T-helper 17 cell (primary cell): ENCODE measurements around the gene ADAMTS17. TPM values are rescaled to one million over a fixed set of nuclear protein-coding genes. Genes with fewer than 3 reads are reported as not detected.

ENCODE experiments used
- ATAC-seq: fragments of 150-1000 bp; cut with Tn5 transposase; 2 replicates; pipeline ENCODE4 v1.10.0; 2021; ENCODE audit warnings: mild to moderate bottlenecking, moderate library complexity
- DNase-seq, 3 donors: peaks; one replicate each; pipeline versions ENCODE4 v3.0.0 to v3.0.0-alpha.2; 2020 to 2021
- H3K9me3 ChIP-seq: one replicate; pipeline ENCODE4 v1.7.0; 2013; ENCODE audit warnings: low read length, mild to moderate bottlenecking; ENCODE audit not compliant: control insufficient read depth, poor library complexity, severe bottlenecking
- H3K27ac Mint-ChIP-seq: one replicate; pipeline ENCODE4 v1.8.0; 2022; ENCODE audit warnings: mild to moderate bottlenecking, moderate library complexity, mixed read lengths
- H3K27me3 Mint-ChIP-seq: one replicate; pipeline ENCODE4 v1.8.0; 2022; ENCODE audit warnings: mixed read lengths
- H3K36me3 Mint-ChIP-seq: one replicate; pipeline ENCODE4 v1.8.0; 2022; ENCODE audit warnings: low read depth, mixed read lengths
- H3K4me1 Mint-ChIP-seq: one replicate; pipeline ENCODE4 v1.8.0; 2022; ENCODE audit warnings: mild to moderate bottlenecking, mixed read lengths
- H3K4me3 Mint-ChIP-seq: one replicate; pipeline ENCODE4 v1.8.0; 2022; ENCODE audit warnings: mild to moderate bottlenecking, moderate library complexity, mixed read lengths
- total RNA-seq, 4 donors: library from RNA in 2 of 4; stranded (reverse) in 2 of 4; gene quantifications; one replicate each; pipeline ENCODE4 v1.2.3 and lab custom pipeline; 2022 to 2026

The ADAMTS17 gene
- total RNA-seq, 2 donors from 2014 or later: 8.1 to 10.6 TPM

GRCh38 chr15:100037901-100038300, 303.9 kb downstream of the ADAMTS17 start:
- ATAC-seq (no peak), DNase-seq (no peak)
- Mint-ChIP-seq H3K4me1 (peaks cover 11% of the 10 kb centered on the region), H3K4me3 (no peak overlapping the region), H3K36me3 (peaks cover 5% of the 10 kb centered on the region), H3K27me3 (no peaks in the 10 kb centered on the region), H3K27ac (no peak overlapping the region)
- H3K9me3 ChIP-seq: no peaks in the 10 kb centered on the region

GRCh38 chr15:100036015-100036414, 305.8 kb downstream of the ADAMTS17 start:
- no peak overlapping the region for H3K27ac Mint-ChIP-seq
- no peaks in the 10 kb centered on the region for H3K36me3 Mint-ChIP-seq
- ATAC-seq: no peak
- no peaks in the 10 kb centered on the region for H3K9me3 ChIP-seq
- H3K27me3 Mint-ChIP-seq: no peaks in the 10 kb centered on the region
- no peak for DNase-seq
- no peak overlapping the region for H3K4me3 Mint-ChIP-seq
- H3K4me1 Mint-ChIP-seq: peaks cover 5% of the 10 kb centered on the region

- H3K4me3 Mint-ChIP-seq: no peak overlapping the region
- H3K27me3 Mint-ChIP-seq: no peaks in the 10 kb centered on the region
- ATAC-seq (no peak), DNase-seq (no peak)
- H3K9me3 ChIP-seq: no peaks in the 10 kb centered on the region
- peaks cover 5% of the 10 kb centered on the region for H3K4me1 Mint-ChIP-seq
- no peaks in the 10 kb centered on the region for H3K36me3 Mint-ChIP-seq
- H3K27ac Mint-ChIP-seq: no peak overlapping the region
These were observed 307.6 kb downstream of the ADAMTS17 start for GRCh38 chr15:100034191-100034590.

GRCh38 chr15:100033140-100033857, 308.5 kb downstream of the ADAMTS17 start:
- H3K27ac Mint-ChIP-seq: no peak overlapping the region
- no peak overlapping the region for H3K4me3 Mint-ChIP-seq
- peaks cover 5% of the 10 kb centered on the region for H3K4me1 Mint-ChIP-seq
- no peaks in the 10 kb centered on the region for H3K9me3 ChIP-seq
- DNase-seq: no peak
- no peaks in the 10 kb centered on the region for H3K36me3 Mint-ChIP-seq
- ATAC-seq: no peak
- H3K27me3 Mint-ChIP-seq: no peaks in the 10 kb centered on the region

GRCh38 chr15:100032358-100033085, 309.3 kb downstream of the ADAMTS17 start:
- Mint-ChIP-seq H3K4me1 (peaks cover 5% of the 10 kb centered on the region), H3K27me3 (no peaks in the 10 kb centered on the region), H3K4me3 (no peak overlapping the region), H3K27ac (no peak overlapping the region), H3K36me3 (no peaks in the 10 kb centered on the region)
- no peaks in the 10 kb centered on the region for H3K9me3 ChIP-seq
- DNase-seq (no peak), ATAC-seq (no peak)

GRCh38 chr15:100031665-100032357, 310.0 kb downstream of the ADAMTS17 start:
- no peaks in the 10 kb centered on the region for H3K9me3 ChIP-seq
- DNase-seq (no peak), ATAC-seq (no peak)
- Mint-ChIP-seq H3K27ac (no peak overlapping the region), H3K36me3 (no peaks in the 10 kb centered on the region), H3K4me3 (no peak overlapping the region), H3K27me3 (no peaks in the 10 kb centered on the region), H3K4me1 (peaks cover 5% of the 10 kb centered on the region)

- no peaks in the 10 kb centered on the region for H3K9me3 ChIP-seq
- ATAC-seq (no peak), DNase-seq (no peak)
- Mint-ChIP-seq H3K27me3 (no peaks in the 10 kb centered on the region), H3K4me1 (peaks cover 3% of the 10 kb centered on the region), H3K27ac (no peak overlapping the region), H3K4me3 (no peak overlapping the region), H3K36me3 (no peaks in the 10 kb centered on the region)
These were observed 311.1 kb downstream of the ADAMTS17 start for GRCh38 chr15:100030586-100031229.

- DNase-seq (no peak), ATAC-seq (no peak)
- no peak overlapping the region for H3K27ac Mint-ChIP-seq
- no peaks in the 10 kb centered on the region for H3K9me3 ChIP-seq
- H3K36me3 Mint-ChIP-seq: no peaks in the 10 kb centered on the region
- no peak overlapping the region for H3K4me3 Mint-ChIP-seq
- H3K4me1 Mint-ChIP-seq: peaks cover 3% of the 10 kb centered on the region
- H3K27me3 Mint-ChIP-seq: no peaks in the 10 kb centered on the region
These were observed 311.8 kb downstream of the ADAMTS17 start for GRCh38 chr15:100029868-100030479.

GRCh38 chr15:100029045-100029444, 312.7 kb downstream of the ADAMTS17 start:
- DNase-seq: no peak
- no peak overlapping the region for H3K4me3 Mint-ChIP-seq
- no peaks in the 10 kb centered on the region for H3K9me3 ChIP-seq
- no peaks in the 10 kb centered on the region for H3K4me1 Mint-ChIP-seq
- no peaks in the 10 kb centered on the region for H3K36me3 Mint-ChIP-seq
- no peak overlapping the region for H3K27ac Mint-ChIP-seq
- no peak for ATAC-seq
- H3K27me3 Mint-ChIP-seq: no peaks in the 10 kb centered on the region

GRCh38 chr15:100026041-100026440, 315.7 kb downstream of the ADAMTS17 start:
- H3K36me3 Mint-ChIP-seq: no peaks in the 10 kb centered on the region
- H3K27ac Mint-ChIP-seq: no peak overlapping the region
- no peaks in the 10 kb centered on the region for H3K4me1 Mint-ChIP-seq
- H3K27me3 Mint-ChIP-seq: no peaks in the 10 kb centered on the region
- no peak overlapping the region for H3K4me3 Mint-ChIP-seq
- no peaks in the 10 kb centered on the region for H3K9me3 ChIP-seq
- no peak for ATAC-seq
- no peak for DNase-seq

GRCh38 chr15:100022806-100023205, 319.0 kb downstream of the ADAMTS17 start:
- Mint-ChIP-seq H3K27me3 (no peaks in the 10 kb centered on the region), H3K27ac (no peak overlapping the region), H3K4me3 (no peak overlapping the region), H3K36me3 (peaks cover 5% of the 10 kb centered on the region), H3K4me1 (no peaks in the 10 kb centered on the region)
- ATAC-seq (no peak), DNase-seq (no peak)
- H3K9me3 ChIP-seq: no peaks in the 10 kb centered on the region

- Mint-ChIP-seq H3K4me3 (no peak overlapping the region), H3K27me3 (no peaks in the 10 kb centered on the region), H3K36me3 (peaks cover 5% of the 10 kb centered on the region), H3K4me1 (no peaks in the 10 kb centered on the region), H3K27ac (no peak overlapping the region)
- DNase-seq (no peak), ATAC-seq (no peak)
- no peaks in the 10 kb centered on the region for H3K9me3 ChIP-seq
These were observed 319.4 kb downstream of the ADAMTS17 start for GRCh38 chr15:100022391-100022790.

- H3K36me3 Mint-ChIP-seq: peaks cover 5% of the 10 kb centered on the region
- H3K4me1 Mint-ChIP-seq: no peaks in the 10 kb centered on the region
- H3K9me3 ChIP-seq: no peaks in the 10 kb centered on the region
- H3K27ac Mint-ChIP-seq: no peak overlapping the region
- no peaks in the 10 kb centered on the region for H3K27me3 Mint-ChIP-seq
- no peak overlapping the region for H3K4me3 Mint-ChIP-seq
- no peak for DNase-seq
- ATAC-seq: no peak
These were observed 320.1 kb downstream of the ADAMTS17 start for GRCh38 chr15:100021653-100022052.
